ENCODE results near the gene CASD1.

Gene CASD1

GRCh38 chr7:94579470-94579869, 69.9 kb downstream of the CASD1 start:
- DNase-seq (ENCODE audit: low read depth, low spot score): no peak

DNA sequence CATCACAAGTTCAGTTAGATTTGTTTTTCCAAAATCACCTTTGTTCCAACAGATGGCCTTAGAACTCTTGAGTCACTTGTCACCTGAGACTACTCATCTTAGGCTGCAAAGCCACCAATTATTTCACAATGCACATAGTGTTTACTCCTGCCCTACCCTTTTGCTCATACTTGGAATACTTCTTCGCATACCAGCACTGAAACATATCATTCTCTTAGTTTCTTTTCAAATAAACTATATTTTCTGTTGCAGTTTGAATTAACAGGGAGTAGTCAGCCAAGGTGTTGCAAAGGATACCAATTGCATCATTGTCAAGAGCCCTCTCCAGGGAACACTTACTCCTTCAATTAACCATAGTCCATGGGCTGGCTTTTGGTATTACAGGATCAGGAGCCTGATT, 71.0 kb downstream of the CASD1 start:
- no peak for DNase-seq (ENCODE audit: low read depth, low spot score)

DNA sequence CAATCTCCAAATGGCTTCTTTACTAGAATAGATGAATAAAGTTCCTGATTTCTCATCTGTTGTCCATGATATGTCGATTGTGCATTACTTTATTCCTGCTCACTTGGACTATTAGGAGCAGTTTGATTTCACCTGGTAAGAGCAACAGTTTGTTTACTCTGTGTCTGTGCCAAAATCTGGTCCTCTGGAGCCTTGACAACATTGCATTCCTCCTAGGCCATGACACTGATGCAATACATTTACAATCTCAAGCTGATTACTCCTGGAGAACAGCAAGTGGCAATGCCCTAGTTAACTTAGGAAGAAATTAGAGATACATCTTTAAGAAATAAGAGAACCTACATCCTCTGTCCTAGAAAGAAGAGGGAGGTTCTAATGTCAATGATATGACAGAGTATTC, 74.5 kb downstream of the CASD1 start:
- DNase-seq (ENCODE audit: low read depth, low spot score): no peak

- no peak for DNase-seq (ENCODE audit: low read depth, low spot score)
Observed at GRCh38 chr7:94588075-94588474, 78.5 kb downstream of the CASD1 start.

GRCh38 chr7:94590526-94591162, 81.0 kb downstream of the CASD1 start:
- no peak for DNase-seq (ENCODE audit: low read depth, low spot score)

- DNase-seq (ENCODE audit: low read depth, low spot score): no peak
Observed at GRCh38 chr7:94591176-94591575, 81.6 kb downstream of the CASD1 start.

GRCh38 chr7:94594882-94595281, 85.3 kb downstream of the CASD1 start:
- no peak for DNase-seq (ENCODE audit: low read depth, low spot score)

GRCh38 chr7:94595717-94596116, 86.1 kb downstream of the CASD1 start:
- DNase-seq (ENCODE audit: low read depth, low spot score): no peak

- no peak for DNase-seq (ENCODE audit: low read depth, low spot score)
Observed at GRCh38 chr7:94600267-94600666, 90.7 kb downstream of the CASD1 start.

DNA sequence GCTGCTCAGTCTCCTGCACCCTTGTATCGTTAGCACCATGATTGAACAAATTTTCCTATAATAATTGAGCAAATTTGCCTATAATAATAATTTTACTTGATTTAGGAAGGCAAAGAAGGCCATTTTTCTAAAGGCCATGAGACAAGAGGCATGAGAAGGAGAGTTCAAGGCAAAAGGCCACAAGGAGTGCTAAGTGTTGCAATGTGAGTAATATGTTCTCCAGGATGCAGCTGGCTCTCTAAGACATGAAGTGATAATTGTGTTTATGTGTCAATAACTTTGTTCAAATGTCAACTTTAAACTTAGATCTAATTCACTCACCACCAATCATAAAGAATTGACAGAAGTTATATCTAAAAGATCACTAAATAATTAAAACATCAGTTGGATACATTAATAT, 92.6 kb downstream of the CASD1 start:
- no peak for DNase-seq (ENCODE audit: low read depth, low spot score)

DNA sequence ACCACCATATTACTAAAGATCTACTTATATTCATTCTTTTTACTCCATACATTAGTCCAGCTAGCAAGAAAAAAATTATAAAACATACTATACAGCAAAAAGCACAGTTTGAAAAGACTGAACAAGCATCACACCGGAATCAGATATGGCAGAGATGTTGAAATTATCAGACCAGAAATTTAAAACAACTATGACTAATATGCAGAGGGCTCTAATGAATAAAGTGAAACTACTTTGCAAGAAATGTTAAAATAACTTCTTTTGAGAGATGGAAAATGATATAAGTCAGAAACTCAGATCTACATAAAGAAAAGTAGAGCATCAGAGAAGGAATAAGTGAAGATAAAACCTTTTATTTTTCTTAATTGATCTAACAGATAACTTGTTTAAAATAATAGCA, 95.4 kb downstream of the CASD1 start:
- DNase-seq (ENCODE audit: low read depth, low spot score): no peak
